ENCODE measurements around the gene KCNN4. TPM values are rescaled to one million over a fixed set of nuclear protein-coding genes. Genes with fewer than 3 reads are reported as not detected.

The KCNN4 gene
- polyA plus RNA-seq, 1 donor from 2014 or later: not detected

- peak overlapping the region; percentile 90 for H3K4me3 ChIP-seq (ENCODE audit: low read length)
- H3K36me3 ChIP-seq (ENCODE audit: insufficient read depth, low read length): no peaks in the 10 kb centered on the region
- H3K79me2 ChIP-seq (replicated peaks; ENCODE audit: insufficient read depth, low read length): peaks cover 22% of the 10 kb centered on the region
- H4K20me1 ChIP-seq (ENCODE audit: insufficient read depth): no peaks in the 10 kb centered on the region
- peak overlapping the region; percentile 67 for H2AFZ ChIP-seq (ENCODE audit: low read depth, low read length)
- no peaks in the 10 kb centered on the region for H3F3A ChIP-seq (ENCODE audit: insufficient read depth, low read length, poor library complexity, severe bottlenecking)
- no peaks in the 10 kb centered on the region for H3K27me3 ChIP-seq (ENCODE audit: insufficient read depth, low read depth, low read length)
- no peaks in the 10 kb centered on the region for H3K9me3 ChIP-seq (ENCODE audit: low read length)
- H3K9me2 ChIP-seq (ENCODE audit: insufficient read depth, low read length): no peaks in the 10 kb centered on the region
- TF ChIP-seq RAD21 (conservative IDR thresholded peaks at IDR 0.05) (no peak), EP300 (conservative IDR thresholded peaks at IDR 0.05; ENCODE audit: poor library complexity, severe bottlenecking) (no peak), TAF1 (IDR thresholded peaks at IDR 0.05; ENCODE audit: low read depth) (no peak), MXI1 (conservative IDR thresholded peaks at IDR 0.05; ENCODE audit: poor library complexity, severe bottlenecking) (no peak), REST (IDR thresholded peaks at IDR 0.05; ENCODE audit: borderline replicate concordance) (no peak), POLR2AphosphoS5 (IDR thresholded peaks at IDR 0.05) (no peak), EZH2 (IDR thresholded peaks at IDR 0.05; ENCODE audit: borderline replicate concordance, insufficient read depth, low read length, poor library complexity, severe bottlenecking) (no peak), SMC3 (conservative IDR thresholded peaks at IDR 0.05; ENCODE audit: poor library complexity) (no peak), CTCF (IDR thresholded peaks at IDR 0.05; ENCODE audit: poor library complexity, severe bottlenecking) (no peak)
- H3K9ac ChIP-seq (ENCODE audit: low read length): peak overlapping the region; percentile 96
- H3K4me2 ChIP-seq (ENCODE audit: low read length): peak overlapping the region; percentile 80
- H3K27ac ChIP-seq (ENCODE audit: low read length): peak overlapping the region; percentile 99
These were observed 26.6 kb downstream of the KCNN4 start for GRCh38 chr19:43754253-43754502.

- no peak for TF ChIP-seq RAD21 (conservative IDR thresholded peaks at IDR 0.05)
- TF ChIP-seq TAF1 (IDR thresholded peaks at IDR 0.05; ENCODE audit: low read depth): no peak
- TF ChIP-seq EP300 (conservative IDR thresholded peaks at IDR 0.05; ENCODE audit: poor library complexity, severe bottlenecking): no peak
- TF ChIP-seq EZH2 (IDR thresholded peaks at IDR 0.05; ENCODE audit: borderline replicate concordance, insufficient read depth, low read length, poor library complexity, severe bottlenecking): no peak
- Histone ChIP-seq H3K79me2 (replicated peaks; ENCODE audit: insufficient read depth, low read length) (peaks cover 22% of the 10 kb centered on the region), H4K20me1 (ENCODE audit: insufficient read depth) (no peaks in the 10 kb centered on the region), H3K9me3 (ENCODE audit: low read length) (no peaks in the 10 kb centered on the region), H3K4me3 (ENCODE audit: low read length) (no peak overlapping the region), H3K9ac (ENCODE audit: low read length) (no peak overlapping the region), H3K4me2 (ENCODE audit: low read length) (no peak overlapping the region), H3K27me3 (ENCODE audit: insufficient read depth, low read depth, low read length) (no peaks in the 10 kb centered on the region), H3K9me2 (ENCODE audit: insufficient read depth, low read length) (no peaks in the 10 kb centered on the region), H3K36me3 (ENCODE audit: insufficient read depth, low read length) (no peaks in the 10 kb centered on the region), H2AFZ (ENCODE audit: low read depth, low read length) (no peak overlapping the region), H3K27ac (ENCODE audit: low read length) (no peak overlapping the region), H3F3A (ENCODE audit: insufficient read depth, low read length, poor library complexity, severe bottlenecking) (no peaks in the 10 kb centered on the region)
These were observed 28.4 kb downstream of the KCNN4 start for GRCh38 chr19:43752287-43752875.

Measured in neural cell (in vitro differentiated cells).